ENCODE results near the gene ACIN1.

GRCh38 chr14:23141706-23142444, 46.9 kb upstream of the ACIN1 start:
- TF ChIP-seq, protein P1, sequence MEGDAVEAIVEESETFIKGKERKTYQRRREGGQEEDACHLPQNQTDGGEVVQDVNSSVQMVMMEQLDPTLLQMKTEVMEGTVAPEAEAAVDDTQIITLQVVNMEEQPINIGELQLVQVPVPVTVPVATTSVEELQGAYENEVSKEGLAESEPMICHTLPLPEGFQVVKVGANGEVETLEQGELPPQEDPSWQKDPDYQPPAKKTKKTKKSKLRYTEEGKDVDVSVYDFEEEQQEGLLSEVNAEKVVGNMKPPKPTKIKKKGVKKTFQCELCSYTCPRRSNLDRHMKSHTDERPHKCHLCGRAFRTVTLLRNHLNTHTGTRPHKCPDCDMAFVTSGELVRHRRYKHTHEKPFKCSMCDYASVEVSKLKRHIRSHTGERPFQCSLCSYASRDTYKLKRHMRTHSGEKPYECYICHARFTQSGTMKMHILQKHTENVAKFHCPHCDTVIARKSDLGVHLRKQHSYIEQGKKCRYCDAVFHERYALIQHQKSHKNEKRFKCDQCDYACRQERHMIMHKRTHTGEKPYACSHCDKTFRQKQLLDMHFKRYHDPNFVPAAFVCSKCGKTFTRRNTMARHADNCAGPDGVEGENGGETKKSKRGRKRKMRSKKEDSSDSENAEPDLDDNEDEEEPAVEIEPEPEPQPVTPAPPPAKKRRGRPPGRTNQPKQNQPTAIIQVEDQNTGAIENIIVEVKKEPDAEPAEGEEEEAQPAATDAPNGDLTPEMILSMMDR (conservative IDR thresholded peaks at IDR 0.05), result no peak
- no peak for TF ChIP-seq ZFX (IDR thresholded peaks at IDR 0.05)

All from C4-2B (cell line).